HG02852 (cell line): ENCODE data around the gene SPTLC1.
"Not testable (repeated sequence)": the region's sequence is repeated elsewhere in the genome, so short reads cannot be mapped to it uniquely, and the experiment has no call there.

Experiments
- ATAC-seq: cut with Tn5 transposase; IDR thresholded peaks from one replicate; pipeline ENCODE4 v1.9.1; 2021; ENCODE audit warnings: mild to moderate bottlenecking, moderate library complexity; ENCODE audit not compliant: unreplicated experiment

The SPTLC1 gene

DNA sequence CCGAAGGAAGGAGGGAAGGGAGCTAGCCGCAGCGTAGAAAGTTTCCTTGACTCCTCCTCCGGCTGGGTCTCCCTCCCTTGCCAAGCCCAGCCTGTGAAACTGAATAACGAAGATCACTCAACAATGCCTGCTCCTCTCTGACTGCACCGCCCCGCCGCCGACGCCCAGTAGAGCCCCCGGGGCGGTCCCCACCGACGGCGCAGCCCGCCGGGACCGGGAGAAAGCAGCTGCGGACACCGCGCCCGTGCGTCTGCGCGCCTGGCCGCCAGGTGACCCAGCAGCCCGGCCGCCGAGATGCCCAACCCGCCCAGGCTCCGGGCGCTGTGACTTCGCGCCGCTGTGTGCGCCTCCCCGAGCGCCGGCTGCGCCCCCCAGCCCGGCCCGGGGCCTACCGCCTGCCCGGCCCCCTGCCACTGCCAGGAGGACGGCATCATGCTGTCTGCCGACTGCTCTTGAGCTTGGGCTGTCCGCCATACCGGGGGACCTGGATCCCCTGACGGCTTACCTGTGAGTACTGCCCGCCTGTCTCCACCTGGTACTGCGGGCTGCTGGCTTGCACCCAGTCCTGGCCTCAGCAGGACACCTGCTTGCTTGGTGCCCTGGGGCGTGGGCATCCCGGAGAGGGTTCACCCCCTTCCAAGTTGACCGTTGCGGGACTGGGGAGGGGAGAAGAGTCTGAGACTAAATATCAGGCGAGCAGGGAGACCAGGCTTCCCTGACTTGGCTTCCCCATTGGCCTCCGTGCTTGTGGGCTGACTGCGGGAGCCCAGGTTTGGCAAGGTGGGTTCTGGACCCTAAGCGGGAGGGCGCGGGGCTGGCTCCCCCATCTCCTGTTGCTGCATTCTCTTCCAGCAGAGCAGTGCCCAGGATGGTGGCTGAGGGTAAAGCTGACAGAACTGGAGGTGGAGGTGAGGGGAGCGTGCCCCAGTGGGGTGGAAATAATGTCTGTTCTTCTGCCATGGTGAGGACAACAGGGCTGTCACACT, 26.2 kb upstream of the SPTLC1 start:
- ATAC-seq: no peak

DNA sequence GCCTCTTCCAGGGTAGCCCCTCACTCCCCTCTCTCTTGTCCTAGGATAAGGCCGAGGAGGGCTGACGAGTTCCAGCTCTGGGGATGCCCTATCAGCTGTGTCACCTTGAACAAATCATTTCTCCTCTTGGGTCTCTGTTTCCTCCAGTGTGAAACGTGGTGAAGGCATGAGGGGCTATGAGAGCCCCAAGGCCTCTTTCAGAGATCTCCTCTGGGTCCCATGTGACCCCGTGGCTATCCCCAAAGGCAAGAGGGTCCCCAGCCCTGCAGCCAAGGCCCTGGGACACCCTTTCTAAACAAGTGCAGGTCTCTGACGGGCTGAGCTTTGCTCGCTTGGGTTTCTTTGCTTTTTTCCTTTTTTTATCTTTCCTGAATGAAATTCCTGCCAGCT, 25.5 kb upstream of the SPTLC1 start:
- no peak for ATAC-seq

- ATAC-seq: peak; percentile 54
Measured at GRCh38 chr9:92140074-92140753, 25.0 kb upstream of the SPTLC1 start.

DNA sequence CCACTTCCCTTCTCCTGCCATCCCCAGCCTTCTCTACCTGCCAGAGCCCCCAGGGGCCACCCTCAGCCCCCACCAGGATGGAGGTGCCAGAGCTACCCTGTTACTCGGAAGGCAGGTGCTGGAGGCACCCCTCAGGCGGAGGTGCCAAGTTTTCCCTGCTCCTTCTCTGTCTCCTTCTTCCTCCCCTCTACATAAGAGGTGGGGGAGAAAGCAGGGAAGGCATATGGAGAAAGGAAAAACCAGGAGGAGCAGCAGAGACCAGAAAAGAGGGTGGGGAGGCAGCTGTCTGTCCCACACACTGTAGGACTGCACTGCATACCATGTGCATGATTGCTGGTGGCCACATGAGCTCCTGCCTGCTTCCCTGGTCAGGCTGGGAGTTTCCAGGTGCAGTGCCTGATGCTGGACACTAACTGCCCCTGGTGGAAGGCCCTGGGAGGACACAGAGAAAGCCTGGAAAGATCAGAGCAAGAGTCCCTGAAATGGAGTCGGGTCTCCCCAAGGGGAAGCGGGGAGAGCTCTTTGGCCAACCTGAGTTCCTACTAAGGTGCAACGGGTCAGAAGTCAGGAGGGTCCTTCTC, 23.8 kb upstream of the SPTLC1 start:
- ATAC-seq: not testable (repeated sequence)

- ATAC-seq: no peak
Measured at GRCh38 chr9:92138157-92138959, 23.1 kb upstream of the SPTLC1 start.

- ATAC-seq: no peak
Measured at GRCh38 chr9:92136184-92136858, 21.1 kb upstream of the SPTLC1 start.

- ATAC-seq: no peak
Measured at GRCh38 chr9:92135576-92135975, 20.4 kb upstream of the SPTLC1 start.

GRCh38 chr9:92133949-92134604, 18.9 kb upstream of the SPTLC1 start:
- ATAC-seq: peak; percentile 80

GRCh38 chr9:92132913-92133312, 17.7 kb upstream of the SPTLC1 start:
- not testable (repeated sequence) for ATAC-seq

DNA sequence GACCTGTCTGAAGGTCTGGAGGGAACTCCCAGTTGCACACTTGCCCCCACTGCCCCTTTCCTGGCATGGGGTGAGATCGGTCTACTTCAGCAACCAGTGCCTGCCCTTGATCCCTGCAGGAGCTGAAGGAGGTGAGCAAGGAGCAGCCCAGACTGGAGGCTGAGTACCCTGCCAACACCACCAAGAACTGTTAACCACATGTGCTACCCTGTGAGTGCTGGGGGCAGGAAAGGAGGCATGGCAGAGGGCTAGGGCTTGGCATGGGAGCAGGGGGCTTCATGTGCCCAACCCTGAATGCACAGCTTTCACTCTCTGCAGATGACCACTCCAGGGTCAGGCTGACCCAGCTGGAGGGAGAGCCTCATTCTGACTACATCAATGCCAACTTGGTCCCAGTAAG, 17.3 kb upstream of the SPTLC1 start:
- no peak for ATAC-seq

- no peak for ATAC-seq
Measured at GRCh38 chr9:92122800-92123199, 7.6 kb upstream of the SPTLC1 start.

DNA sequence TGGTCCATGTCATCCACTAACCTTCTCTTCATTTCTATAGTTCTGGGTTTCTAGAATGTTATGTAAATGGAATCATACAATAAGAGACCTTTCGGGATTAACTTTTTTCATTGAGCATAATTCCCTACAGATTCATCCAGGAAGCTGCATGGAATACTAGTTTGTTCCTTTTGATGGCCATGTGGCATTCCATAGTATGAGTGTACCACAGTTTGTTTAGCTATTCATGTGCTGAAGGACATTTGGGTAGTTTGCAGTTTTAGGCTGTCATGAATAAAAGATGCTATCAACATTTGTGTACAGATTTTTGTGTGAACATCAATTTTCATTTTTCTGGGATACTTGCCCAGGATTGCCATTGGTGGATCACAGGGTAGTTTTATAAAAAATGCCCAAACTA, 6.8 kb upstream of the SPTLC1 start:
- no peak for ATAC-seq

GRCh38 chr9:92121265-92121664, 6.1 kb upstream of the SPTLC1 start:
- ATAC-seq: no peak

GRCh38 chr9:92120138-92120537, 4.9 kb upstream of the SPTLC1 start:
- ATAC-seq: no peak

GRCh38 chr9:92119586-92119985, 4.4 kb upstream of the SPTLC1 start:
- ATAC-seq: no peak

DNA sequence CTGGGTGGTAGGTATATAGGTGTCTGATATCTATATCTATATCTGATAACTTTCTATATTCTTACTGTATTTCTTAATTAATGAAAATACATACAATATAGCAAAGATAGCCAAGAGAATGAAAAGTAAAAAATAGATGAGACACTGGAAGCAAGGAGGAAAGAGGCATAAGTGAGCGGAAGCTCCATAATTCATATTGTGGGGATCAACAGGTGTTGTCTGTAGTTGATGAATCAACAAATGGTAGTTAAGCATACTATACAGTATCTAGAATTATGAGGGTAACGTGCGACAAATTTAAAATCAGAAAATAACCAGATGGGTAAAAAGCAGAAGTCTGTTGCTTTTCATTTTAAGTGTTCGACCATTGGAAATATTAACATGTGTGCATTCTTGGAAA, 7.1 kb downstream of the SPTLC1 start:
- no peak for ATAC-seq

GRCh38 chr9:92105446-92106225, 9.6 kb downstream of the SPTLC1 start:
- ATAC-seq: not testable (repeated sequence)

GRCh38 chr9:92103601-92104000, 11.6 kb downstream of the SPTLC1 start:
- ATAC-seq: not testable (repeated sequence)
